Activated CD4-positive, alpha-beta T cell treated with anti-CD3 and anti-CD28 coated beads, Interleukin-2, amount 10 ng/mL, durations not matched to agents 24 days and 14 days (primary cell): ENCODE data around the gene CREG1. TPM values are rescaled to one million over a fixed set of nuclear protein-coding genes. Genes with fewer than 3 reads are reported as not detected.
A peak's percentile ranks its signal among the peaks of the same experiment; 100 is the strongest.

Experiments used
- DNase-seq: peaks from one replicate; pipeline ENCODE4 v3.0.0; 2022
- H3K27ac Mint-ChIP-seq: one replicate; pipeline ENCODE4 v1.8.0; 2022; ENCODE audit warnings: mild to moderate bottlenecking, mixed read lengths
- H3K27me3 Mint-ChIP-seq: one replicate; pipeline ENCODE4 v1.8.0; 2022; ENCODE audit warnings: mixed read lengths
- H3K36me3 Mint-ChIP-seq: one replicate; pipeline ENCODE4 v1.8.0; 2022; ENCODE audit warnings: low read depth, mild to moderate bottlenecking, mixed read lengths
- H3K4me1 Mint-ChIP-seq: one replicate; pipeline ENCODE4 v1.8.0; 2021; ENCODE audit warnings: mixed read lengths
- H3K4me3 Mint-ChIP-seq: one replicate; pipeline ENCODE4 v1.8.0; 2022; ENCODE audit warnings: mild to moderate bottlenecking, moderate library complexity, mixed read lengths
- H3K9me3 Mint-ChIP-seq: one replicate; pipeline ENCODE4 v1.8.0; 2021; ENCODE audit warnings: mixed read lengths
- intact Hi-C: fragments of 100-400 bp; cut with micrococcal nuclease; formaldehyde crosslinking; loops from one replicate; pipeline ENCODE4 v1.15.1; 2023
- total RNA-seq: library from RNA; stranded (reverse); gene quantifications from 2 replicates; pipeline ENCODE4 v1.2.3, GENCODE V29; 2022

Gene CREG1
- 12.3 and 13.6 TPM in 2 replicates for total RNA-seq

DNA sequence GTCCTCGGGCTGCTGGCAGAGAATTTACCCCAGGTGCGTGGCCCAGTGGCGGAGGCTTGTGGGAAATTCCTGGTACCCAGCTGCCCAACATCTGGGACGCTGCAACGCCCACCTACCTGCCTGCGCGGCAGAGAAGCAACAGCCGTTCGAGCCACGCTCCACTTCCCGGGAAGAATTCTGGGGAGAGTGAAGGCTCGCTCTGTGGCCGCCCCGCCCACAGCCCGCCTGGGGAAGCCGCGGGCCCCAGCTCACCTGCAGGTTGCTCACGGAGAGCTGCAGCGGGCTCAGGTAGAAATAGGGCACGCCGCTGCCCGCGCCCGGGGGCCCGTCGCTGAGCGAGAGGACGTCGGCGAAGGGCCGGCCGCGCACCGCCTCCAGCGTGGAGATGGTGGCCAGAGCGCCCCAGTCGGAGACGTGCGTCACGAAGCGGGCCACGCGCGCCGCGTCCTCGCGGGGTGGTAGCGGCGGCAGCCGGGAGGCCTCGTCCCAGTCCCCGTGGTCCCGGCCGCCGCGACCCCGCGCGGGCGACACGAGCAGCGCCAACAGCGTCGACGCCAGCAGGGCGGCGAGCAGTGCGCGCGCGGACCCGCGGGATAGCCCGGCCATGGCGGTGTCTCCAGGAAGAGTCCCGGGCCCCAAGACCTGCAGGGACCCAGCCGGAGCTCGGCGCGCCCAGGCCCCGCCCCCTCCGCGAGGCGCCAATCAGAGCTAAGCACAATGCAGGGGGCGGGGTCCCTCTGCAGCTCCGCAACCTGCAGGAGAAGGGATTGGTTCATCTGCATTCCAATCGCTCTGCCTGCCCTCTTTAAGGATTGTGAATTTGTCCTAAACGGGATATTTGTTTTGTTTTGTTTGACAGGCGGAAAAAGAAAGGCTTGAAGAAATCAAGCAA lies at the start of gene CREG1:
Gene CREG1 (minus strand): TSS at position 627 of the 892 bp plus-strand sequence.
- H3K27me3 Mint-ChIP-seq = peaks cover 6% of the 10 kb centered on the region
- H3K9me3 Mint-ChIP-seq = no peaks in the 10 kb centered on the region
- H3K4me3 Mint-ChIP-seq = peak within 1 kb of the TSS; percentile 88
- no peak within 1 kb of the TSS for H3K27ac Mint-ChIP-seq
- no peaks in the 10 kb centered on the region for H3K36me3 Mint-ChIP-seq
- intact Hi-C loops = loop anchor here (1.0 to 5.0 kb wide), 5 partner anchors 36 to 1554 kb away; partner anchors contain the start of genes ATP1B1 and POU2F1
- peak; percentile 98 for DNase-seq
- H3K4me1 Mint-ChIP-seq = peaks cover 26% of the 10 kb centered on the region

DNA sequence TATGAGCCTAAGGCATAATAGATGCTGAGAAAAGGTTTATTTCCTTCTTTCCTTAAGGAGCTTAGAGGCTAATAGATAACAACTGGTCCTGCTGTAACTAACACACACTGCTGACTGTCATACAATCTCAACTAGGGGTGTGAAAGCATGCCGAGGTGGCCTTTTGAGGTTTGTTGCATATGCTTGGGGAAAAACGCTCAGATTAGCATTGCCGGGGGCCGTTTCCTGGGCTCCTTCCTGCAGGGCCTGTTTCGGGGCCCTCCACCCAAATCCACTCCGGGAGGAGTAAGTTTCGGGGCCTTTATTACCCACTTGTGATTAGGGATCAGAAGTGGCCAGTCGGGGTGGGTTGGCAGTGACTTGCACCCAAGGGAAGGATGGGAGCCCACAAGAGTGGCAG lies 49.3 kb upstream of the CREG1 start:
- intact Hi-C loops = no loop called here
- Mint-ChIP-seq H3K4me3 (peak overlapping the region; percentile 5), H3K36me3 (peaks cover 16% of the 10 kb centered on the region), H3K9me3 (peaks cover 10% of the 10 kb centered on the region), H3K27me3 (no peaks in the 10 kb centered on the region), H3K27ac (peak overlapping the region; percentile 64), H3K4me1 (peaks cover 40% of the 10 kb centered on the region)
- peak; percentile 69 for DNase-seq

DNA sequence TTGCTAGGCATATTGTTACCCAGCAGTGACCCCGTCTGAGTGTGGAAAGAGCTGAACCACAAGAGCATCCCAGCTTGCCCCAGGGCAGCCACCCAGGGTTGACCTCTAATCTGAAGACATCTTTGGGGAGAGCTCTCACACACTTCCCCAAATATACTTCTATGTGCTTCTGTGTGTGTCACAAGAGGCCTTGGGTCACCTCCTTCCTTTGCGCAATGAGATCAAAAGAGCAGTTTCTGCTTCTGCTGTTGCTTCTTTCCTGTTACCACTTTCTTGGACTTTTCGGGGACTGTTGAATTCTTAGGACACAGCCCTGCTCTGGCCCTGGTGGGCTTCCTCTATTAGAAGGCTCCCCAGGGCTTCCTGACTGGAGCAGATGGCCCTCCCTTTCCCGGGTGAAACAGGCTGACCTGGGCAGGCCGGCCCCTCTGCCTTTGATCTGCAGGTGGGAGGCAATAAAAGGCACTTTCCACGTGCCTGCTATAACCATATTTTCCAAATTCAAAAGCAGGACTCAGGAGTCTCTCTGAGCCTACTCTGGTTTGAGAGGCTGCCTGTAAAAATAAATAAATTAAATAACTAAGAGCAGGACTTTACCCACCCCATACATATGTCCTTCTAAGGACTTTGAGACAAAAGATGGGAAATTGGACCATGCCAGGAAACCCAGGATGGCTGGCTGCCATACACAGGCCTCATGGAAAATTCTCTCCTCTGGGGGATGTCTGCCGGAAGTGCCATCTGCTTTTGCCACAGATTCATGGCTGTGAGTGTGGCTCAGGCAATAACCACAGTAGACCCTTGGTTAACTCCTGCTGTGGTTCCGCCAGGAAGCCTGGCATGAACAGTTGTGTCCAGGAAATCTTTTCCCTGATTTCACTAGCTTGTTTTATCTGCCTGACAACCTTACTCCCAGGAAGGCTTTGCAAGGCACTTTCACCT lies 48.2 kb upstream of the CREG1 start:
- peak; percentile 72 for DNase-seq
- intact Hi-C loops = no loop called here
- peaks cover 3% of the 10 kb centered on the region for H3K9me3 Mint-ChIP-seq

DNA sequence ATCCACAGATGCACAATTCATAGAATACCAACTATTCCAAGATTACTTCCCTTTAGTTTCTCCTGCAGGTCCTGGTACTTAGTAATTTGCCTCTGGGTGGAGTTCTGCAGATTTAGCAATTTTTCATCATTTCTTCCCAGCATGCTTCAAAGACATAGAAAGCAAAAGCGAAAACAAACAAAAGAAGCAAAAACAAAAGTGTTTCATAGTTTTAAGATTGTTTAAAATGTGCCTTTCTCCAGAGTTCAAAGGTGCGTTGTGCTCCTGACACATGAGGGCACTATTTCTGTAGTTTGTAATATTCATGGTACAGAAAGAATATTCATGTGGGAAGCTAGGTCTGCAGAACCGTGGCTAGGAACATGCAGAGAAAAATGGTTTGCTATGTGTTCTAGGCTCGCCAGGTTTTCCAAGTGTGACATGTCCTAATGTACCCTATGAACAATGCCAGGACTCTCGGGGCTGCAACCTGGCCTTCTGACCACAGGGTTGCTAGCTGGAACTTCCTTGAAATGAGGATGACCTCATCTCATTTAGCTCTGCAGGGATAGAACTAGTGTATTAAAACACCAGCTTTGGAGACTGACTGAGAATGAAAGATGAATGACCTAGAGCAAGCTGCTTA lies 46.5 kb upstream of the CREG1 start:
- Mint-ChIP-seq H3K27ac (peak overlapping the region; percentile 85), H3K9me3 (peaks cover 3% of the 10 kb centered on the region), H3K4me3 (peak overlapping the region; percentile 72), H3K27me3 (peaks cover 4% of the 10 kb centered on the region), H3K36me3 (peaks cover 6% of the 10 kb centered on the region), H3K4me1 (peaks cover 40% of the 10 kb centered on the region)
- DNase-seq = peak; percentile 85
- intact Hi-C loops = loop anchor here (1.0 kb wide), 7 partner anchors 17 to 336 kb away; partner anchors contain the start of gene DCAF6

More for the DNA sequence above, 48.2 kb upstream of the CREG1 start:
- peak overlapping the region; percentile 85 for H3K27ac Mint-ChIP-seq
- no peaks in the 10 kb centered on the region for H3K27me3 Mint-ChIP-seq
- peaks cover 9% of the 10 kb centered on the region for H3K36me3 Mint-ChIP-seq
- H3K4me1 Mint-ChIP-seq = peaks cover 40% of the 10 kb centered on the region
- peak overlapping the region; percentile 40 for H3K4me3 Mint-ChIP-seq

DNA sequence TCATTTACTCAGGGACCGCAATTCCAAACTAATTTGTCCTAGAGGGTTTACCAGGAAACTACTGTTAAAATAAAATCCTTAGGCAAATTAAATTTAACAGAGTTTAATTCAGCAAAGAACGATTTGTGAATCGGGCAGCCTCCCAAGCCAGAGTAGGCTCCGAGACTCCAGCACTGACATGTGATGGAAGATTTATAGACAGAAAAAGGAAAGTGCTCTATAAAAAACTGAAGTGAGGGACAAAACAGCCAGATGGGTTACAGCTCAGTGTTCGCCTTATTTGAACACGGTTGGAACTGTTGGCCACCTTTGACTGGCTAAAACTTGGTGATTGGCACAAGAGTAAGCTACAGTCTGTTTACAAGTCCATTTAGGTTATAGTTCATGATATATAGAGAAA lies 41.3 kb upstream of the CREG1 start:
- Mint-ChIP-seq H3K4me1 (peaks cover 13% of the 10 kb centered on the region), H3K4me3 (no peak overlapping the region), H3K27ac (no peak overlapping the region), H3K9me3 (no peaks in the 10 kb centered on the region), H3K27me3 (peaks cover 6% of the 10 kb centered on the region), H3K36me3 (peaks cover 2% of the 10 kb centered on the region)
- DNase-seq = no peak
- intact Hi-C loops = no loop called here

DNA sequence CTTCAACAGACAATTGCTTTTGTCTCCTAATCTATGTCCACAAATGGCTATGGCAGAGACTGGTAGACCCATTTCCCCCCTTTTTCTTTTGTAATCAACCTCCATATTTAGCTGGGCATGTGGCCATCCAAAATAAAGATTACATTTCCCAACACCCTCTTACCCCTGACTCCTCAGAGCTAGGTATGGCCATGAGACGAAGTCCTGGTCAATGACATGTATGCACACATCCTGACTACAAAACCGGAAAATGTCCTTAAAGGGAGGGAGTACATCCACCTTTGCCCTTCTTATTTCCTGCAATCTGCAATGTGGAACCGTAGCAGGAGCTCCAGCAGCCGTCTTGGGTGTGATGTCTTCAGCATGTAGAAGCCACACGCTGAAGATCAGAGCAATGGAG lies 40.3 kb upstream of the CREG1 start:
- intact Hi-C loops = no loop called here
- H3K27me3 Mint-ChIP-seq = peaks cover 6% of the 10 kb centered on the region
- no peak overlapping the region for H3K27ac Mint-ChIP-seq
- peaks cover 2% of the 10 kb centered on the region for H3K36me3 Mint-ChIP-seq
- H3K4me3 Mint-ChIP-seq = no peak overlapping the region
- no peak for DNase-seq
- no peaks in the 10 kb centered on the region for H3K9me3 Mint-ChIP-seq
- peaks cover 8% of the 10 kb centered on the region for H3K4me1 Mint-ChIP-seq

DNA sequence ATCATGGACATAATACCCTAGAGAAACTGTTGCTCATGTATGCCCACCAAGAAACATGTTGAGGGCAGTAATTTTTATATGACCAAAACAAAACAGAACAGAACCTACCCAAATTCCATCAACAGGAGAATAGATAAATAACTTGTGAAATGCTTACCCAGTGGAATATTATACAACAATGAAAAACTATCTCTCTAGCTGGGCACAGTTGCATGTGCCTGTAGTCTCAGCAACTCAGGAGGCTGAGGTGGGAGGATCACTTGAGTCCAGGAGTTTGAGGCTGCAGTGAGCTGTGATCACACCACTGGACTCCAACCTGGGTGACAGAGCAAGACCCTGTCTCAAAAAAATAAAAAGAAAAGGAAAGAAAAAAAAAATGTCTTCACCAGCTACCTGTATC lies 38.9 kb upstream of the CREG1 start:
- Mint-ChIP-seq H3K9me3 (peaks cover 5% of the 10 kb centered on the region), H3K4me3 (no peak overlapping the region), H3K36me3 (peaks cover 2% of the 10 kb centered on the region), H3K4me1 (peaks cover 10% of the 10 kb centered on the region), H3K27me3 (peaks cover 9% of the 10 kb centered on the region), H3K27ac (no peak overlapping the region)
- intact Hi-C loops = no loop called here
- no peak for DNase-seq

DNA sequence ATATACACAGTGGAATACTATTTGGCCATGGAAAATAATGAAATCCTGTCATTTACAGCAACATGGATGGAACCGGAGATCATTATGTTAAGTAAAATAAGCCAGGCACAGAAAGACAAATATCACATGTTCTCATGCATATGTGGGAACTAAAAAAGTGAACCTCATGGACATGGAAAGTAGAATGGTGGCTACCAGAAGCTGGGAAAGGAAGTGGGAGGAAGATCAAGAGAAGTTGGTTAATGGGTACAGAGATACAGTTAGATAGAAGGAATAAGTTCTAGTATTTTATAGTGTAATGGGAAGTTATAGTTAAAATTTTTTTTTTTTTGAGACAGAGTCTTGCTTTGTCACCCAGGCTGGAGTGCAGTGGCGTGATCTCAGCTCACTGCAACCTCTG lies 34.8 kb upstream of the CREG1 start:
- DNase-seq = no peak
- intact Hi-C loops = no loop called here
- H3K27ac Mint-ChIP-seq = no peak overlapping the region
- H3K27me3 Mint-ChIP-seq = peaks cover 5% of the 10 kb centered on the region
- peaks cover 5% of the 10 kb centered on the region for H3K9me3 Mint-ChIP-seq
- H3K4me3 Mint-ChIP-seq = no peak overlapping the region
- H3K36me3 Mint-ChIP-seq = peaks cover 2% of the 10 kb centered on the region
- peaks cover 4% of the 10 kb centered on the region for H3K4me1 Mint-ChIP-seq

DNA sequence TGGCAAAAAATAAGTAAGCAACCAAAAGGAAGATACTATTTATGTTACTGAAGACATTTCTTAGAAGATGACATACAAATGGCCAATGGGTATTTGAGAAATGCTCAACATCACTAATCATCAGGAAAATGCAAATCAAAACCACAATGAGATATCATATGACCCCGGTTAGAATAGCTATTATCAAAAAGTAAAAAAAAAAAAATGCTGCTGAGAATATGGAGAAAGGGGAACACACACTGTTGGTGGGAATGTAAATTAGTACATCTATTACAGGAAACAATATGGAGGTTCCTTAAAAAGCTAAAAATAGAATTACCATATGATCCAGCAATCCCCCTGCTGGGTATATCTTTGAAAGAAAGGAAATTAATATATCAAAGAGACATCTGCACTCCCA lies 34.3 kb upstream of the CREG1 start:
- peaks cover 3% of the 10 kb centered on the region for H3K27me3 Mint-ChIP-seq
- no peak for DNase-seq
- H3K36me3 Mint-ChIP-seq = peaks cover 2% of the 10 kb centered on the region
- no peak overlapping the region for H3K27ac Mint-ChIP-seq
- H3K9me3 Mint-ChIP-seq = peaks cover 5% of the 10 kb centered on the region
- no peak overlapping the region for H3K4me3 Mint-ChIP-seq
- peaks cover 2% of the 10 kb centered on the region for H3K4me1 Mint-ChIP-seq
- intact Hi-C loops = no loop called here

DNA sequence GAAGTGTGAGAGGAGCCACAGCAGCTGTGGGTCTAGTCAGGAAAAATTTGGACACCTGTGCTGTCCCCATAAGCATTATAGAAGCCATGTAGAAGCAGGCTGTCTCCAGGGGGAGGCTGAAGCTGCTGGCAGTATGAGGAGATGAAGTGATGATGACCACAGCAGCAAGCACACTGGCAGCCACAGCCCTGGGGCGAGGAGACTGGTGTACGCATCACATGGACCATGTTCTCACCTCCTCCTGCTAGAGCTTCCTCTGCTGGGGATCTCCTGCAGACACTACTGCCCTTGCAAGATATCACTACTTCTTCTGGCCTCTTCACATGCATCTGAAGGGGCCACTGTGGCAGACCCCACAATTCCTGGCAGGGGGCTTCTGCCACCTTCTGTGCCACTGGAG lies 33.8 kb upstream of the CREG1 start:
- intact Hi-C loops = no loop called here
- peaks cover 2% of the 10 kb centered on the region for H3K4me1 Mint-ChIP-seq
- H3K27ac Mint-ChIP-seq = no peak overlapping the region
- peaks cover 3% of the 10 kb centered on the region for H3K27me3 Mint-ChIP-seq
- H3K36me3 Mint-ChIP-seq = peaks cover under 1% of the 10 kb centered on the region
- H3K9me3 Mint-ChIP-seq = peaks cover 5% of the 10 kb centered on the region
- DNase-seq = no peak
- H3K4me3 Mint-ChIP-seq = no peak overlapping the region

DNA sequence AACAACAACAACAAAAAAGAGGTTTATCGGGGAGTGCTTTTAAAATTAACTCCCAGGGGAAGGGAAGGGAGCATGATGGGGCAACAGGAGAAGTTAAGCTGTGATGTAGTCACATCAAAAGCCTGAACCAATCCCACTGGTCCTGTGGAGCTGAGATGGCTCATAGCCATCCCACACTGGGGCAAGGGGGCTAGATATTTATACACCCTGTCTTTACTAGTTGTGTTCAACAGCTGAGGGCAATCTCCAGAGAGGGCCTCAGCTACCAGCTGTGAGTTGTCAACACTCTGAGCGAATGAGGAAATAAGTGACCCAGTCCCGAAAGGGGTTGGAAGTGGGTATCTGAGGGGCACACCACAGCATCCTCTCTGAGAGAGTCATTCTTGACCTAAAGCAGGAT lies 31.0 kb upstream of the CREG1 start:
- no peak for DNase-seq
- Mint-ChIP-seq H3K27ac (no peak overlapping the region), H3K4me3 (no peak overlapping the region), H3K27me3 (peaks cover 3% of the 10 kb centered on the region), H3K9me3 (peaks cover 5% of the 10 kb centered on the region), H3K4me1 (peaks cover 2% of the 10 kb centered on the region), H3K36me3 (no peaks in the 10 kb centered on the region)
- intact Hi-C loops = no loop called here

DNA sequence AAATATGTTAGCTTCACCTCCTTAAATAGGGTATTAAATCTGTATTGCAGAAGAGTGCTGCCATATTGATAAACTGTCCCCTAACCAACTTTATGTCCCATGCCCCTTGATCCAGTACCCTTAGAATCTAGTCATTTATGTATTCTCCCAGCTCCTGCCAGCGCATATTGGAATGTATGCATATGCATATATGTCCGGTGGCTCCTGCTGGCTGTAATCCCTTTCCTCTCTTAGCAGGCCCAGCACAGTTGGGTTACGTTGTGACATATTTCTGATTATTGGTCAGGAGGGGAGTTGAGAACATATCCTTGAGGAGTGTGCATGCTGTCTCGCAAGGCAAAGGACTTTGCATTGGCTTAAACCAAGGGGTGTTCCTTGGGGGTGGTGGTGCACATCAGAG lies 29.2 kb upstream of the CREG1 start:
- no peak for DNase-seq
- no peaks in the 10 kb centered on the region for H3K36me3 Mint-ChIP-seq
- H3K4me1 Mint-ChIP-seq = no peaks in the 10 kb centered on the region
- H3K9me3 Mint-ChIP-seq = no peaks in the 10 kb centered on the region
- H3K27me3 Mint-ChIP-seq = peaks cover 2% of the 10 kb centered on the region
- intact Hi-C loops = no loop called here
- no peak overlapping the region for H3K4me3 Mint-ChIP-seq
- H3K27ac Mint-ChIP-seq = no peak overlapping the region

DNA sequence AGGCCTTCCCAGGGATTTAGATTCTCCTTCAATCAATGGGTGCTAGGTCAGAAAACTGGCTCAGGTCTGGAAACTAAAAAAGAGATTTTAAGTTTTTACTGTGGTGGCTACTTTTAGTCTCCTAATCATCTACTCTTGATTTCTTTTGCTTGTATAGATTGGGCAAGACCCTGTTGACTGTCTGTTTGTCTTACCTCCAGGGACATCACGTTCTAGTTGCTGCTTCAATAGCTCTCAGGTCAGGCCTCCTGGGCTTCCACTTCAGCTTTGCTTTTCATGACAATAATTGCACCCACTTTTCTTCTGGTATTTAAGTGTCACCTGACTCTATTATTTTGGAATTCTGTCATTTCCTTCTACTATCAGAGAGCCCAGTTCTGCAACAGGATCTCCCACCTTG lies 28.5 kb upstream of the CREG1 start:
- Mint-ChIP-seq H3K9me3 (no peaks in the 10 kb centered on the region), H3K4me1 (no peaks in the 10 kb centered on the region), H3K27me3 (peaks cover 2% of the 10 kb centered on the region), H3K36me3 (no peaks in the 10 kb centered on the region), H3K4me3 (no peak overlapping the region), H3K27ac (no peak overlapping the region)
- intact Hi-C loops = no loop called here
- no peak for DNase-seq
